ENCODE results near the gene CDK18. TPM values are rescaled to one million over a fixed set of nuclear protein-coding genes. Genes with fewer than 3 reads are reported as not detected.

The CDK18 gene
- total and polyA plus RNA-seq, 10 of the 15 experiments (the other 5 are each of a cell fraction or from before 2014, with no cell fraction given) = 0.13 to 4.4 (median 0.52) TPM; not detected in 2

GRCh38 chr1:205534444-205534985 lies 30.0 kb downstream of the CDK18 start (continued):
- no peak for TF ChIP-seq PBX3 (IDR thresholded peaks at IDR 0.05; ENCODE audit: insufficient replicate concordance, low read depth, low read length)
- TF ChIP-seq HDAC6 (IDR thresholded peaks at IDR 0.05; ENCODE audit: unreplicated experiment) = no peak
- no peak for TF ChIP-seq TAF1 (IDR thresholded peaks at IDR 0.05; ENCODE audit: borderline replicate concordance, low read depth, low read length)
- no peak for TF ChIP-seq ZNF207 (IDR thresholded peaks at IDR 0.05; ENCODE audit: borderline replicate concordance)
- no peak for TF ChIP-seq HSF1 (IDR thresholded peaks at IDR 0.05; ENCODE audit: low read depth, low read length)
- no peak for TF ChIP-seq CEBPZ (IDR thresholded peaks at IDR 0.05; ENCODE audit: low read depth, low read length)

Measured in GM12878 (cell line).